Trophoblast cell (in vitro differentiated cells and primary cell): Measurements from ENCODE around the gene FIBP.

Experiments
- DNase-seq, 2 donors: peaks; one replicate each; pipeline ENCODE4 v3.0.0-alpha.2; 2016
- H2AFZ ChIP-seq: 2 replicates; pipeline ENCODE4 v1.6.1; 2013; ENCODE audit warnings: low read length, moderate library complexity, mild to moderate bottlenecking; ENCODE audit not compliant: insufficient read depth, poor library complexity
- H2AK5ac ChIP-seq: 2 replicates; pipeline ENCODE4 v1.6.1; 2013; ENCODE audit warnings: mild to moderate bottlenecking, low read length
- H2BK120ac ChIP-seq: 2 replicates; pipeline ENCODE4 v1.6.1; 2013; ENCODE audit warnings: low read length, mild to moderate bottlenecking, moderate library complexity; ENCODE audit not compliant: insufficient read depth, poor library complexity
- H2BK12ac ChIP-seq: 2 replicates; pipeline ENCODE4 v1.6.1; 2013; ENCODE audit warnings: mild to moderate bottlenecking, low read length, moderate library complexity
- H2BK5ac ChIP-seq: 2 replicates; pipeline ENCODE4 v1.6.1; 2013; ENCODE audit warnings: low read length, low read depth, moderate library complexity, mild to moderate bottlenecking; ENCODE audit not compliant: poor library complexity
- H3K14ac ChIP-seq: 2 replicates; pipeline ENCODE4 v1.6.1; 2013; ENCODE audit warnings: mild to moderate bottlenecking, low read length
- H3K18ac ChIP-seq: 2 replicates; pipeline ENCODE4 v1.6.1; 2013; ENCODE audit warnings: mild to moderate bottlenecking, low read length
- H3K23ac ChIP-seq: 2 replicates; pipeline ENCODE4 v1.6.1; 2013; ENCODE audit warnings: low read length
- H3K27ac ChIP-seq: 2 replicates; pipeline ENCODE4 v1.5.1; 2013; ENCODE audit warnings: low read depth, mild to moderate bottlenecking, inconsistent platforms, low read length, moderate library complexity
- H3K27me3 ChIP-seq: 2 replicates; pipeline ENCODE4 v1.6.1; 2013; ENCODE audit warnings: inconsistent platforms, mild to moderate bottlenecking, low read length, moderate library complexity; ENCODE audit not compliant: insufficient read depth
- H3K36me3 ChIP-seq, 2 experiments: 1 replicate in 1 of 2; 2 replicates in 1 of 2; pipeline ENCODE4 v1.6.1; 2013; ENCODE audit warnings: low read length in 2 of 2, mild to moderate bottlenecking in 2 of 2, moderate library complexity in 1 of 2; ENCODE audit not compliant: insufficient read depth in 2 of 2, control insufficient read depth in 1 of 2
- H3K4ac ChIP-seq: 2 replicates; pipeline ENCODE4 v1.6.1; 2013; ENCODE audit warnings: low read depth, mild to moderate bottlenecking, low read length, moderate library complexity
- H3K4me1 ChIP-seq, 2 experiments: 1 replicate in 1 of 2; 2 replicates in 1 of 2; pipeline ENCODE4 v1.6.1; 2013; ENCODE audit warnings: low read length in 2 of 2, mild to moderate bottlenecking in 2 of 2, moderate library complexity in 1 of 2; ENCODE audit not compliant: insufficient read depth in 2 of 2, control insufficient read depth in 1 of 2
- H3K4me2 ChIP-seq: 2 replicates; pipeline ENCODE4 v1.6.1; 2013; ENCODE audit warnings: inconsistent platforms, mild to moderate bottlenecking, low read length, moderate library complexity
- H3K4me3 ChIP-seq: 2 replicates; pipeline ENCODE4 v1.5.1; 2013; ENCODE audit warnings: mild to moderate bottlenecking, low read depth, low read length, inconsistent platforms
- H3K79me1 ChIP-seq: one replicate; pipeline ENCODE4 v1.6.1; 2013; ENCODE audit warnings: low read length
- H3K79me2 ChIP-seq: 2 replicates; pipeline ENCODE4 v1.6.1; 2013; ENCODE audit warnings: low read length, mild to moderate bottlenecking; ENCODE audit not compliant: control insufficient read depth, insufficient read depth, poor library complexity
- H3K9ac ChIP-seq: 2 replicates; pipeline ENCODE4 v1.6.1; 2013; ENCODE audit warnings: mild to moderate bottlenecking, low read length
- H3K9me3 ChIP-seq: 2 replicates; pipeline ENCODE4 v1.6.1; 2013; ENCODE audit warnings: low read depth, mild to moderate bottlenecking, control low read depth, inconsistent platforms, low read length; ENCODE audit not compliant: insufficient read depth
- H4K12ac ChIP-seq: 2 replicates; pipeline ENCODE4 v1.6.1; 2013; ENCODE audit warnings: low read depth, mild to moderate bottlenecking, low read length, moderate library complexity
- H4K8ac ChIP-seq: 2 replicates; pipeline ENCODE4 v1.6.1; 2013; ENCODE audit warnings: low read depth, mild to moderate bottlenecking, low read length, moderate library complexity
- H4K91ac ChIP-seq: one replicate; pipeline ENCODE4 v1.6.1; 2013; ENCODE audit warnings: low read depth, mild to moderate bottlenecking, low read length, moderate library complexity
- WGBS: extraction: QIAGEN DNeasy Blood & Tissue Kit; methylation state at CpG from one replicate; pipeline ENCODE4 v1.1.7; 2013; ENCODE audit warnings: missing lambda C conversion rate; ENCODE audit not compliant: insufficient read length, insufficient coverage; ENCODE audit errors: extremely low coverage; 5-methylcytosine and 5-hydroxymethylcytosine counted together

Gene FIBP

GRCh38 chr11:65865550-65866172 is 22.6 kb downstream of the FIBP start:
- H3K4me3 ChIP-seq: no peak overlapping the region
- H3K9me3 ChIP-seq: no peaks in the 10 kb centered on the region
- H2AK5ac ChIP-seq: no peak overlapping the region
- H2AFZ ChIP-seq: no peak overlapping the region
- H3K4ac ChIP-seq: no peak overlapping the region
- no peak overlapping the region for H2BK120ac ChIP-seq
- peaks cover 71 to 84% of the 10 kb centered on the region in 2 experiments for H3K36me3 ChIP-seq
- peaks cover 7 to 9% of the 10 kb centered on the region in 2 experiments for H3K4me1 ChIP-seq
- no peak overlapping the region for H3K14ac ChIP-seq
- no peak overlapping the region for H4K91ac ChIP-seq
- no peak for DNase-seq
- no peak overlapping the region for H3K27ac ChIP-seq
- no peak overlapping the region for H4K12ac ChIP-seq
- no peak overlapping the region for H2BK12ac ChIP-seq
- peaks cover 4% of the 10 kb centered on the region for H3K79me1 ChIP-seq
- H4K8ac ChIP-seq: no peak overlapping the region
- no peak overlapping the region for H3K9ac ChIP-seq
- no CpG with 5 or more reads among the region's 9 CpGs for WGBS
- peaks cover 6% of the 10 kb centered on the region for H3K79me2 ChIP-seq
- no peak overlapping the region for H3K18ac ChIP-seq
- H3K4me2 ChIP-seq: no peak overlapping the region
- H3K27me3 ChIP-seq: no peaks in the 10 kb centered on the region
- no peak overlapping the region for H3K23ac ChIP-seq
- no peak overlapping the region for H2BK5ac ChIP-seq

GRCh38 chr11:65864706-65865471 is 23.4 kb downstream of the FIBP start:
- no peak overlapping the region for H4K91ac ChIP-seq
- no peak overlapping the region for H2BK120ac ChIP-seq
- H2BK12ac ChIP-seq: no peak overlapping the region
- H3K14ac ChIP-seq: no peak overlapping the region
- no peak overlapping the region for H3K23ac ChIP-seq
- no peak overlapping the region for H2AFZ ChIP-seq
- H3K4ac ChIP-seq: no peak overlapping the region
- peaks cover 70 to 77% of the 10 kb centered on the region in 2 experiments for H3K36me3 ChIP-seq
- no peaks in the 10 kb centered on the region for H3K27me3 ChIP-seq
- no peak overlapping the region for H2AK5ac ChIP-seq
- no peak overlapping the region for H2BK5ac ChIP-seq
- H3K18ac ChIP-seq: no peak overlapping the region
- no peak overlapping the region for H3K9ac ChIP-seq
- DNase-seq: no peak
- H3K4me1 ChIP-seq: peaks cover 9 to 10% of the 10 kb centered on the region in 2 experiments
- no peak overlapping the region for H3K4me2 ChIP-seq
- no peaks in the 10 kb centered on the region for H3K9me3 ChIP-seq
- WGBS: no CpG with 5 or more reads among the region's 18 CpGs
- H4K12ac ChIP-seq: no peak overlapping the region
- no peak overlapping the region for H3K4me3 ChIP-seq
- peaks cover 11% of the 10 kb centered on the region for H3K79me2 ChIP-seq
- no peak overlapping the region for H3K27ac ChIP-seq
- H3K79me1 ChIP-seq: peaks cover 10% of the 10 kb centered on the region
- H4K8ac ChIP-seq: no peak overlapping the region

GRCh38 chr11:65863889-65864705 is 24.2 kb downstream of the FIBP start:
- H2AK5ac ChIP-seq: no peak overlapping the region
- H2BK12ac ChIP-seq: no peak overlapping the region
- no peak overlapping the region for H3K23ac ChIP-seq
- peaks cover 66 to 70% of the 10 kb centered on the region in 2 experiments for H3K36me3 ChIP-seq
- no peak for DNase-seq
- no peak overlapping the region for H4K12ac ChIP-seq
- no peak overlapping the region for H2BK5ac ChIP-seq
- H3K27ac ChIP-seq: no peak overlapping the region
- H3K27me3 ChIP-seq: no peaks in the 10 kb centered on the region
- H3K79me2 ChIP-seq: peaks cover 14% of the 10 kb centered on the region
- H3K4me2 ChIP-seq: no peak overlapping the region
- no peaks in the 10 kb centered on the region for H3K9me3 ChIP-seq
- peaks cover 14% of the 10 kb centered on the region for H3K79me1 ChIP-seq
- no peak overlapping the region for H3K4ac ChIP-seq
- no CpG with 5 or more reads among the region's 12 CpGs for WGBS
- no peak overlapping the region for H3K14ac ChIP-seq
- no peak overlapping the region for H3K4me3 ChIP-seq
- peaks cover 12 to 14% of the 10 kb centered on the region in 2 experiments for H3K4me1 ChIP-seq
- H3K9ac ChIP-seq: no peak overlapping the region
- no peak overlapping the region for H4K8ac ChIP-seq
- H2AFZ ChIP-seq: no peak overlapping the region
- H3K18ac ChIP-seq: no peak overlapping the region
- H2BK120ac ChIP-seq: no peak overlapping the region
- H4K91ac ChIP-seq: no peak overlapping the region

GRCh38 chr11:65862941-65863888 is 25.1 kb downstream of the FIBP start:
- Histone ChIP-seq H3K4ac (no peak overlapping the region), H3K18ac (no peak overlapping the region), H3K9ac (no peak overlapping the region), H4K8ac (no peak overlapping the region), H4K91ac (no peak overlapping the region), H3K79me2 (peaks cover 14% of the 10 kb centered on the region), H3K36me3 (peaks cover 61 to 63% of the 10 kb centered on the region in 2 experiments), H2BK12ac (no peak overlapping the region), H3K14ac (no peak overlapping the region), H3K4me3 (no peak overlapping the region), H3K27me3 (no peaks in the 10 kb centered on the region), H3K4me2 (no peak overlapping the region), H3K27ac (no peak overlapping the region), H2BK120ac (no peak overlapping the region), H4K12ac (no peak overlapping the region), H3K23ac (no peak overlapping the region), H3K4me1 (peaks cover 12 to 14% of the 10 kb centered on the region in 2 experiments), H3K9me3 (no peaks in the 10 kb centered on the region), H2AFZ (no peak overlapping the region), H2BK5ac (no peak overlapping the region), H2AK5ac (no peak overlapping the region), H3K79me1 (peaks cover 19% of the 10 kb centered on the region)
- DNase-seq: no peak
- WGBS: no CpG with 5 or more reads among the region's 24 CpGs
